ENCODE measurements around the gene CCDC43.
"Not testable (repeated sequence)": the region's sequence is repeated elsewhere in the genome, so short reads cannot be mapped to it uniquely, and the experiment has no call there.

Gene CCDC43, protein sequence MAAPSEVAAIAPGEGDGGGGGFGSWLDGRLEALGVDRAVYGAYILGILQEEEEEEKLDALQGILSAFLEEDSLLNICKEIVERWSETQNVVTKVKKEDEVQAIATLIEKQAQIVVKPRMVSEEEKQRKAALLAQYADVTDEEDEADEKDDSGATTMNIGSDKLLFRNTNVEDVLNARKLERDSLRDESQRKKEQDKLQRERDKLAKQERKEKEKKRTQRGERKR

GRCh38 chr17:44689477-44690217 lies at the start of gene CCDC43:
Gene CCDC43, minus strand, starts transcription at chr17:44689776. Its CDS starts 23 bp downstream, at chr17:44689753.
- DNase-seq, result peak; percentile 91

DNA sequence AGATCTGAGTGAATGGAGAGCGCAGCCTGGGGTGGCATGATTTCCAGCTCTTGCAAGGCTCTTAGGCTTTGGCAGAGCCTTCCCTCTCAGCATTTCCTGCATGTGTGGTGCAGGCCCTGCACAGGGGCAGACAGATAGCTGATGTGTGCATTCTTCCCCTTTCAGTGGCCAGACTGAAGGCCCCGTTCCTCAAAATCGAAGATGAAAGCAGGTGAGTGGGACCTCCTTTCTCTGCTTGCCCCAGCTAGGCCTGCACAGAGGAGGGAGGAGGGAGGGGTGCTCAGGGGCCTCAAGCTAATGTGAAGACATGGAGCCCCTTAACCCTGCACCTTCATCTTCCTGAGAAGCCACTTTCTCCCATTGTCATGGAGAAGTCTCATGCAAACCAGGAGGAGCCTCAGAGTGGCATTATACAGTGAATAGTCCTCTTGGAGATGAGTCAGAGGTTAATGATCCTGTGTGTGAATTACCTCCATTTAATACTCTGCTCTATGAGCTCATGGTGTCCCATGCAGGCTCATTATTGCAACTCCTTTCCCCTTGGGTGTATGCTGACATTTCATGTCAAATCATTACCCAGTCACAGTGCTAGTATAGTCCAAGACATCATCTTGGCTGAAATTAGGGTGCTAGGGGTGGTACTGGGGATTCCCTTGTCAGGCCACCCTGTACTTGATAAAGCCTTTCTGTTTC lies 48.8 kb upstream of the CCDC43 start:
- DNase-seq, result no peak

DNA sequence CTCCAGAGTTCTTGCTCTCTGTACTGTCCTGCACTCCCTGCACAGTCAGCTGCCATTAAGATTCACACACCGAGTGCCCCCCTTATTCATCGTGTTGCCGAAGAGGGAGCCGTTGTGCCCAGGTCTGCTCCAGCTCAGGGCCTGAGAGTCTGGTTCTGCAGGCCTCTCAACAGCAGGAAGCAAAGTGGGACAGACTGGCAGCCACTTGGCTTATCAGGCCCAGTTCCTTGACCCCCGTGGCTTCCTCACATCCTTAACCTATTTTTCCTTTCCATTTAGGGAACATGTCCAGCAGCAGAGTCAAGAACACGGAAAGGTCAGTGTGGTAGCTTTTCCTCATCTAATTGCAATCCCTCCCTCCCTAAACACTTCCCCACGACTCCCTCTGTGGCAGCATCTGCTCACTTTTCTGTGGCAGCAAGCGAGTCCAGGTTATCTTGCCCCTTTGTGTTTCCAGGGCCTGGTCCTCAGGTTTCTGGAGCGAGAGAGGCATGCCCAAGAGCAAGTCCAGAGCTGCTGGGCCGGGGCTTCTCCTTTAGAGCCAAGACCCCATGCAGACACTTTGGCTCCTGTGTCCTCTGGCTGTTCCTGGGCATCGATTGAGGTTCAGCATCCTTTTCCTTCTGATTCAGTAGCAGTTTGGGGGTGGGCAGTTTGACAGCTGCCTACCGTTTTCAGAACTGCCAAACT lies 47.1 kb upstream of the CCDC43 start:
- no peak for DNase-seq

GRCh38 chr17:44734272-44734671 lies 44.7 kb upstream of the CCDC43 start:
- no peak for DNase-seq

DNA sequence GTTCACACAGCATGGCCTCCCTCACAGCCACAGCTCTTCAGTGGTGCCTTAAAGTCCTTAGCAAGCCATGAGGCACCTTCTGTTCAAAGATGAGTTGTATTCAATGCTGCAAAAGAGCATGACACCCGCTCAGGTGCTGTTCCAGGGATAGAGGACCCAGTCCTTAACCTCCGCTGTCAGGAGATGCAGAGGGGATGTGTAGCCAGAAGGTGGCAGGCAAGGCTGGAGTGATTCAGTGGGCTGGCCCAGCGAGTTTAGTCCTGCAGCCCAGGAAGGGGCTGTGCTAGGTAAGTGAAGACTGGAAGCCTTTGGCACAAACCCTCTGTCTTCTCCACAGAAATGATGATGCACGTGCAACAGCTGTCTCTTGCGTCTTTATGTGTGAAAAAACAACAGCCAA lies 44.2 kb upstream of the CCDC43 start:
- no peak for DNase-seq

GRCh38 chr17:44726121-44726520 lies 36.5 kb upstream of the CCDC43 start:
- DNase-seq, result not testable (repeated sequence)

DNA sequence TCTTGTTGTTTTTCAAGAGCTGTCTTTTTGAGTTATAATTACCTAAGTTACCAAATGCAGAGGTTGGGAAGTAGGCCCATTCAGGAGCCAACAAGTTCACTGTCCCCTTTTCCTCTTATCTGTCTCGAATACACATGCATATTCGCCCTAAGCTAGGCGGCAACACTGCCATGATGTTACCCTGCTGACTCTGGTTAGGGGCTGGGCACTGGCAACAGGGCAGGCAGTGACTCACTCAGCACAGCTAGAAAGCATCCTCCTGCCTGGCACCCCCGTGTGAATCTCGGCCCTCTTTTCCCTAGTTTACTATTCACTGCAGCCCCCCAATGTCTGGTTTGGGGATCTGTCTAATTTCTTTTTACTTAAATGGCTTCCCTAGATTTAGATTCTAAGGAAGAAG lies 32.7 kb upstream of the CCDC43 start:
- no peak for DNase-seq

- DNase-seq, result no peak
Observed at GRCh38 chr17:44719444-44719843, 29.9 kb upstream of the CCDC43 start.

DNA sequence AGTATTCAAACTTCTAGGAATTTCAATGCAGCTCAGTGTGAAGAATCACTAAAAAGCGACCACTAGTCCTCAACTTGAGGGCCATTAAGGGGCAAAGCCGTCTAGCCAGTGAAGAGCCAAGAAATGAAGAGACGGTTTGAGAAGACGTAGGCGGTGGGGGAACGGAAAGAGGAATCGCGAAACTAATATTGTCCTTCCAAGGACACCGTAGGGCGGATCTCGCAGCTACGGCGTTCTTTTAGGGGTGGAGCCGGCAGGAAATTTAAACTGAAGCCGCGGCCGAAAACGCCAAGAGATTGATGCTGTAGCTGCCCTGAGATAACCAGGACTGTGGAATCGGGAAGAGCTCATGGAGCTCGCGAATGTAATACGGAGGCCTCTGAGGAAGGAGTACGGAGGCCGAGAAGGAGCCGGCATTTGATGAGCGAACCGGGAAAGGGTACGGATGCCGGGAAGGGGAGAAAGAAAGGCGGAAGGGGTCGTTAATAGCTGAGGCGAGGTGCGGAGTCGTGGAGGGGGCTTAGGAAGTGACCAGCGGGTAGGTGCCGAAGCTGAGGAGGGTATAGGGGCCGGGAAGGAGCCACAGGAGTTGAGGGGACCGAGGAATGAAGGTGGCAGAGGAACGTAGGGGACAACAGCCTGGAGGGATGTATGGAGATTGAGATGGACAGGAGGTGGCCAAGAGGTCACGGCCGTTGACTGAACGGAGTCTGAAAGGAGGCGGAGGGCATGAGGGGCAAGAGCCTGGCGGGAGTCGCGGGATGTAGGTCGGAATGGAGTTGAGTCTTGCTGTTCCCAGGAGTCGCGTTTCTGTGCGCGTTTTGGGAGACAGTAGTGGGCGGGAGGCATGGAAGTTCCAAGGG lies 19.1 kb upstream of the CCDC43 start, which contains the start of gene DBF4B:
Gene DBF4B, plus strand, starts transcription at position 265 of the 863 bp plus-strand sequence. Its CDS starts 156 bp downstream, at position 421.
- DNase-seq, result peak; percentile 89

DNA sequence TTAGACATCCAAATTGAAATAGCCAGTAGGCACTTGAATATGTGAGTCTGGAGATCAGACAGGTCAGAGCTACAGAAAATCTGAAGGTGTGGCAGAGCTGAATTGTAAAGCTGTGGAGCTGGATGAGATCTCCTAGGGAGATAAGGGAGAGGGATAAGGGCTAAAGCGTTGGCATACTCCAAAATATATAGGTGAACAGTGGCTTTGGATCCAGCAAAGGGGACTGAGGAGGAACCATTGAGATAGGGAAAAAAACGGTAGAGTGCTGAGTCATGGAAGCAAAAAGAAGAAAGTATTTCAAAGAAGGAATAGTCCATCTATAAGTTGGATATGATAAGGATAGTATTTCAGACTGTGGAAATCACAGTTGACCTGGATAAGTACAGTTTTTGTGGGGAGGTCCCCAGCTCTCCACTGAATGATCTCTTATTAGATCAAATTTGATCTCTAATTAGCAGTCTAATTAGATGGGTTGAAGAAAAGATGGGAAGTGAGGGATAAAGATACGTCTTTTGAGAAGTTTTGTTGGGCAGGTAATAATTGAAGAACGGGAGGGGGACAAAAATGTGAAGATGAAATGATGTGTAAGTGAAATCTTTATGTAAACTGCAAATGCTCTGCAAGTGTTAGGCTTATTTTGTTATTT lies 18.3 kb upstream of the CCDC43 start:
- peak; percentile 18 for DNase-seq

DNA sequence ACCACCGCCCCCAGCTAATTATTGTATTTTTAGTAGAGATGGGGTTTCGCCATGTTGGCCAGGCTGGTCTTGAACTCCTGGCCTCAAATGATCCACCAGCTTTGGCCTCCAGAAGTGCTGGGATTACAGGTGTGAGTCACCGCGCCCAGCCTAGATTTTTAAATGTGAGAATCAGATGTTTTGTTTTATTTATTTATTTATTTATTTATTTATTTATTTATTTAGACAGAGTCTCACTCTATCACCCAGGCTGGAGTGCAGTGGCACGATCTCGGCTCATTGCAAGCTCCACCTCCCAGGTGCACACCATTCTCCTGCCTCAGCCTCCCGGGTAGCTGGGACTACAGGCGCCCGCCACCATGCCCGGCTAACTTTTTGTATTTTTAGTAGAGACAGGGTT lies 10.7 kb upstream of the CCDC43 start:
- DNase-seq, result not testable (repeated sequence)

- DNase-seq, result no peak
Observed at GRCh38 chr17:44693609-44694008, 4.0 kb upstream of the CCDC43 start.

GRCh38 chr17:44690746-44691306 lies 1.2 kb upstream of the CCDC43 start:
- not testable (repeated sequence) for DNase-seq

DNA sequence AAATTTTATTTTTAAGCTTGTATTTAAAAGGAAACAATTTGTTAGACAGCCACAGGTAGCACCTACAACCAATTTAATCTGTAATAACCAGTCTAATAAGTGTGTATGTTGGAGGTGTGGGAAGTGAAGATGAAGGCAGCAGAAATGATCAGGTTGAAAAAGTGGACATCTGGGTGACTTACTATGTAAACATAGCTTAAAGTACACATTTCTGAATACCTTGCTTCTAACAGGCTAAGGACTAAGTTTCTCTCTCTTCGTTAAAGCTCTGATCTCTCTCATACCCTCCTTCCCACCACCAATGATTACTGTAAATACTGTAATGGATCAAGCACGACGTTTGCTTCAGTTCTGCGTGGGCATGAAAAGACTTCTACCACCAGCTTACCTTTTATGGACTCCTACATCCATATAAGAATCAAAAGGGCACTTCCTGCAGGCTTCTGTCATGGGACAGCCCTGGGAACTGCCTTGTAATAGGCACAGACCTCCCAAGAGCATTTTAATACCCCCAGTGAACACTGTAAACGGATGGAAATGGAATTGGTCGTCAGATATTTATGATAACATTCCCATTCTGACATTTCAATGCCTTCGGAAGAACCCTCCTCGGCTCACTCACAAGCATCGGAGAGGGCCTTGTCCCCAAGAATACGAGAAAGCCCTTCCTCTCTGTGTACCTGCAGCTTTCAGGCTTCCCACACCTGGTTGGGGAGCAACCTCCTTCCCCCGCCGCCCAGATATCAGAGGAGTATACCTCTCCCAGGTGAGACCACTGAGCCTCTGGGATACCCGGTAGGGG lies 700 bp downstream of the CCDC43 start:
- no peak for DNase-seq

- no peak for DNase-seq
Observed at GRCh38 chr17:44688200-44688599, 1.4 kb downstream of the CCDC43 start.

GRCh38 chr17:44687756-44688155 lies 1.8 kb downstream of the CCDC43 start:
- DNase-seq, result no peak

DNA sequence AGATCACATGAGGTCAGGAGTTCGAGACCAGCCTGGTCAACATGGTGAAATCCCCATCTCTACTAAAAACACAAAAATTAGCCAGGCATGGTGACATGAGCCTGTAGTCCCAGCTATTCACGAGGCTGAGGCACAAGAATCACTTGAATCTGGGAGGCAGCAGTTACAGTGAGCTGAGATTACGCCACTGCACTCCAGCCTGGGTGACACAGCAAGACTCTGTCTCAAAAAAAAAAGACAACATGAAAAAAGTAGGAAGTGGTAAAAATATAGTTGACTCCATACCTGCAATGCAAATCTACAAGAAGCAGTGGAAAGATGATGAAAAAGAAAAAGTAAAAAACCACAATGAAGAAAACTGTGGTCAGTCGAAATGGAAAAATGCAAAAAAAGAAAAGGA lies 6.3 kb downstream of the CCDC43 start:
- DNase-seq, result not testable (repeated sequence)

DNA sequence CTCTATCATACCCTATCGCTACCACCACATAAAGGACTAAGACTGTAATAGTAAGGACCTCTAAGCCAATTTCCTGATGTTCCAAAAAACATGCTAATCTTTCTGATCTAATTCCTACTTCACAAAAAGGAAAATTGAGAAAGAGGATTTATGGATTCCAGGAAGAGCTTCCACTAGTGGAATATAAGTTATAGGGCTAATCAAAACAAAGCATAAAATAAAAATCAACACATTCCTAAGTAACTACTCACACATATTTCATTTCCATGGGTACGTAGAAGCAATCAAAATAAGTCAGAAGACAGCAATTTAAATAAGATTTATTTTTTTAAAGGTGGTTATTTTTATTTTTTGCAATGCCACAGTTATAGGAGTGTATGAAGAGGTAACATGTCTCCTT lies 12.4 kb downstream of the CCDC43 start:
- no peak for DNase-seq

DNA sequence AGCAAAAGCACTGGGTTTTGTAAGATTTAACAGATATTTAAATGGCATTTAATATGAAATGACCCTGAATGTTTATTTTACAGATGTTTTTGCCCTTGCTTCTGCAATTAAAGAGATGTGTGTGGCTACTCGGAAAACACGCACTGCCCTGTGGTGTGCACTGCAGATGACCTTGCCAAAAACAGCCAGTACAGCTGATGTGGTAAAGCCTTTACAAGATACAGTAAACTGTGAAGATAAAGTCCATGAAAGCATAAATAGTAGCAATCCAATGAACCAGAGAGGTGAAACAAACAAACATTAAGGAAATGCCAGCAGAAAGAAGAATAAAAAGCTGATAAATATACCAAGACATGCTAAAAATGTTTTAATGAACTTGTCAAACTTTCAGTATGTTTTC lies 15.7 kb downstream of the CCDC43 start:
- no peak for DNase-seq

DNA sequence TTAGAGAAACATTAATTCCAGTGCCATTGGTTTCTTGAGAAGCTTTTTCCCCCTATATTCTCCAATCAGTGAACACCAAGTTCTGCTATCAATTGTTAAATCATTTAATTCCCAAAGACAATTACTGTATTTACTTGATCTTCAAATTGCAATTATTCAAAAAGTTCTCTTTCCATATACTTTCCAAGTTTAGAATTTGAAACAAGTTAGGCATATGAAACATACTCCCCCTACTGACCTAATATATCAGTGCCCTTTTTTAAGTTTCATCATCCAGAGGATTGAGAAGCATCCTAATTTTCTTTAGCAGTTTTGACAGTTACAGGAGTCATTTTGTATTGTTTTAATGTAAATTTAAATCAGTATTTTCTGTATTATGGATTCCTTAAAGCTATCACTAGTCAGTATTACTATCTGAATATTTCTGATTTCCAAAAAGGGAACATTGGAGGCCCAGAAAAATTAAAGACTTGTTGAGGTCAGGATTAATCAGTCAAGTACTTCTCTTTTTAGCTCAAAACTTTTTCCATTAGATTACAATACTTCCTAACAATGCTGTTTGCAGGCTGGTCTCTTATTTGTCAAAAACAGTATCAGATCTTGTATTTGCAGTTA lies 17.0 kb downstream of the CCDC43 start:
- DNase-seq, result no peak
